ENCODE results near the gene FYCO1. TPM values are rescaled to one million over a fixed set of nuclear protein-coding genes. Genes with fewer than 3 reads are reported as not detected.

FYCO1 gene
- total and polyA plus RNA-seq, 2 of the 8 experiments (the other 6 are each of a cell fraction or from before 2014, with no cell fraction given): 4.8 to 10.8 TPM

GRCh38 chr3:45992821-45993221 lies 2.8 kb downstream of the FYCO1 start:
- no peak overlapping the region for H3K14ac ChIP-seq (ENCODE audit: insufficient read length)
- CTCF ChIA-PET (ENCODE audit: partially characterized antibody): interaction anchor here (0.8 to 1.1 kb wide), 3 partner anchors 39 to 84 kb away, joined by 3 to 6 read pairs (median 5); no protein-coding TSS in a partner anchor
- H2BK15ac ChIP-seq (ENCODE audit: low read length): no peak overlapping the region
- H3K4ac ChIP-seq (replicated peaks; ENCODE audit: insufficient read length, low read depth, low read length): no peak overlapping the region
- no peaks in the 10 kb centered on the region for H3K36me3 ChIP-seq (ENCODE audit: control insufficient read depth in 2 of 4, insufficient read depth in 4 of 4, low read length in 3 of 4)
- no peak overlapping the region for H3K9ac ChIP-seq (replicated peaks in 1 of 4; ENCODE audit: extremely low read depth in 1 of 4, low read depth in 3 of 4, low read length in 3 of 4)
- peaks cover 0 to 55% of the 10 kb centered on the region in 2 experiments; a peak in 2 of 4 replicates for H3K79me2 ChIP-seq (ENCODE audit: control insufficient read depth in 1 of 2, insufficient read depth in 2 of 2, low read length in 2 of 2)
- H2AFZ ChIP-seq (ENCODE audit: low read length): no peak overlapping the region
- no peaks in the 10 kb centered on the region for H4K20me1 ChIP-seq (replicated peaks in 1 of 2; ENCODE audit: control insufficient read depth in 1 of 2, insufficient read depth in 2 of 2, low read length in 2 of 2)
- POLR2A ChIA-PET (ENCODE audit: partially characterized antibody): no interaction called here
- no peak overlapping the region for H2BK120ac ChIP-seq (replicated peaks; ENCODE audit: low read depth, low read length)
- H4K8ac ChIP-seq (ENCODE audit: extremely low read depth, insufficient read depth, low read length): no peak overlapping the region
- no peak overlapping the region for H4K5ac ChIP-seq (ENCODE audit: insufficient read length, low read depth, low read length)
- DNase-seq (ENCODE audit: low read depth in 1 of 2, low spot score in 2 of 2) (no peak), FAIRE-seq (no peak)
- H3K4me3 ChIP-seq (ENCODE audit: extremely low read depth in 1 of 4, insufficient read depth in 2 of 4, low read depth in 3 of 4, low read length in 4 of 4): no peak overlapping the region; a peak in 1 of 8 replicates
- H3K79me1 ChIP-seq (ENCODE audit: low read depth, low read length): peaks cover 10% of the 10 kb centered on the region; the same call in 1 of the 2 replicates
- no peak for TF ChIP-seq BCL11A (IDR thresholded peaks at IDR 0.05; ENCODE audit: low read depth in 2 of 2, low read length in 2 of 2)
- no peak for TF ChIP-seq GTF2F1 (IDR thresholded peaks at IDR 0.05; ENCODE audit: borderline replicate concordance, low read depth, low read length)
- TF ChIP-seq ATF2 (IDR thresholded peaks at IDR 0.05; ENCODE audit: low read length): no peak
- TF ChIP-seq EP300 (IDR thresholded peaks at IDR 0.05; ENCODE audit: borderline replicate concordance in 1 of 2, low read depth in 2 of 2, low read length in 2 of 2): no peak
- TF ChIP-seq CREB1 (IDR thresholded peaks at IDR 0.05): no peak
- TF ChIP-seq NANOG (IDR thresholded peaks at IDR 0.05; ENCODE audit: insufficient read depth, low read depth, low read length, poor library complexity, severe bottlenecking): no peak
- no peak for TF ChIP-seq CHD1 (IDR thresholded peaks at IDR 0.05; ENCODE audit: low read depth, low read length)
- no peak for TF ChIP-seq E2F6 (IDR thresholded peaks at IDR 0.05)
- no peak for TF ChIP-seq TEAD4 (IDR thresholded peaks at IDR 0.05; ENCODE audit: low read depth, low read length)
- no peak overlapping the region for H4K91ac ChIP-seq (replicated peaks; ENCODE audit: insufficient read length, low read length)
- H3K23me2 ChIP-seq (ENCODE audit: low read depth, low read length): peaks cover 2% of the 10 kb centered on the region; the same call in 1 of the 2 replicates
- 0 out of 2 replicates have a peak overlapping the region, but pooled peaks have one; percentile 19 for H2AK5ac ChIP-seq (ENCODE audit: low read depth, low read length)
- H3K4me2 ChIP-seq (ENCODE audit: insufficient read depth in 1 of 2, low read depth in 2 of 2, low read length in 2 of 2): peak overlapping the region in 1 of 2 experiments; percentile 42; a peak in 3 of 4 replicates
- no peak overlapping the region for H3K18ac ChIP-seq (ENCODE audit: extremely low read depth, low read length)
- no peak overlapping the region for H2BK20ac ChIP-seq (ENCODE audit: low read length)
- WGBS, 2 experiments (ENCODE audit: extremely low coverage in 1 of 2, insufficient coverage in 1 of 2, insufficient read length in 1 of 2, insufficient replicate concordance in 2 of 2, low coverage in 1 of 2, low lambda C conversion rate in 2 of 2, missing lambda C conversion rate in 1 of 2): 61% methylated on average over 2 of the region's 2 CpGs; no CpG with 5 or more reads in 1 of the 2 experiments
- H3K27me3 ChIP-seq (replicated peaks in 1 of 4; ENCODE audit: control insufficient read depth in 3 of 4, extremely low read depth in 1 of 4, insufficient read depth in 3 of 4, low read length in 3 of 4): peaks cover 0 to 7% (median 4%) of the 10 kb centered on the region in 4 experiments; a peak in 2 of 7 replicates
- no peak overlapping the region for H3K27ac ChIP-seq (ENCODE audit: low read depth, low read length)
- H3K4me1 ChIP-seq (replicated peaks in 1 of 4; ENCODE audit: control insufficient read depth in 3 of 4, insufficient read depth in 4 of 4, low read length in 3 of 4): peaks cover 5 to 19% (median 14%) of the 10 kb centered on the region in 4 experiments
- H3K23ac ChIP-seq (ENCODE audit: insufficient read length): no peak overlapping the region
- H2BK12ac ChIP-seq (ENCODE audit: low read depth, low read length): no peak overlapping the region
- no peaks in the 10 kb centered on the region for H3K9me3 ChIP-seq (ENCODE audit: insufficient read depth in 2 of 2, low read depth in 1 of 2, low read length in 1 of 2)
- no peak overlapping the region for H2BK5ac ChIP-seq (ENCODE audit: low read depth, low read length)
- no peak overlapping the region for H3K56ac ChIP-seq (replicated peaks; ENCODE audit: insufficient read length, low read depth, low read length)
